COLO668 (cell line): Measurements from ENCODE around the gene RNF11.
A peak's percentile ranks its signal among the peaks of the same experiment; 100 is the strongest.

ENCODE experiments used
- DNase-seq: peaks from one replicate; lab custom pipeline; 2025; ENCODE audit not compliant: unreplicated experiment; lab: John Stamatoyannopoulos, UW

RNF11 gene

DNA sequence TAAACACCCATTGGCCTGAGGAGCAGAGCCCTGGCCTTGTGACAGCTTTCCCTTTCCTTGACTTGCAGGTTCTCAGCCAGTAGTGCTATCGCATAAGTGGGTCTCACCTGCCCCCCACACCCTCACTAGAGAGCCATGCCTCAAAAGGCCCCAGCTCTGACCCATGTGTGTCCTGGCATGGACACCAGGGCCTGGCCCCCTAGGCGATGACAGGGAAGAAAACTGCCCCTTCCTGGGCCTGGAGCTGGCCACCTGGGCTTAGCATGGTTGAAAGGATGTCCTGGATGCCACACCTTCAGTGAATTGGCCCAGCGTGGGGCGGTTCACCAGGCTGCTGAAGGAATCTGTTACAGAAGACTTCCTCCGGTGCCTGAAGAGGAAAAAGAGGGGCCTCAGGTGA is 75.8 kb downstream of the RNF11 start:
- DNase-seq: no peak

DNA sequence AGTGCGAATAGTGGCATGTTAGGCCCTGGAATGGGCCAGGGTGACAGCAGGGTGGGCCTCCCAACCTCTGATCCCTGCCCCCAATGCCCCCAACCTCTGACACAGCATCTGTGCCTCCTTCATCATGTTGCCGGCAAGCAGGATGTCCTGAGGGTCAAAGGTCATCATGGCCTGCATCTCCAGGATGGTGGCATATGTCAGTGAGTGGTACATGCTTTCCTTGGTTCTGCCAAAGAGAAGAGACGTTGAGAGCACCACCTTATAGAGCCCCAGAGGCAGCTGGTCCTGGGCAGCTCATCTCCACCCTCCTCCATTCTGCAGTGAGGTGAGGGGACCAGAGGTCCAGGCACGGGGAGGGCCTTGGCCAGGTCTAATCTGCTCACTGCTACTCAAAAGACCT is 76.6 kb downstream of the RNF11 start:
- no peak for DNase-seq

DNA sequence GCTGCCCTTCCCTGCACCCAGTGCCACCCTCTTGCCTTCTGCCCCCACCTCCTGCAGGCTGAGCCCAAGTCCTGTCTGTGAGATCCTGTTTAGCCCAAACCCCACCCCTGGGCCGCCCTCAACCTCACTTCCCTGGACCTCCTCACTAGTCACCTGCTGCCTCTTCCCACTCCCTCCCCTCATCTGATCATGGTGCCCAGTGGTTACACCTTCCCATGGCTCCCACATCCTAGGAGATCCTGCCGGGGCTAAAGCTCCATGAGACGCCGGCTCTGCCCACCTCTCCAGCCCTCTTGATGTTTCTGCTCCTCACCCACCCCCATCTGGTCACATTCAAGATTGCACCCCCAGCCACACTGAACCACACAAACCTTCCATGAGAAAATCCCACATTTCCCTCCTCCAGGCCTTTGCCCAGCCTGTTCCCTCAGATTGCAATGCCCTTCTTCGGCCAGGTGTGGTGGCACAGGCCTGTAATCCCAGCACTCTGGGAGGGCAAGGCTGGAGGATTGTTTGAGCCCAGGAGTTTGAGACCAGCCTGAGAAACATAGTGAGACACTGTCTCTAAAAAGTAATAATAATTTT is 77.3 kb downstream of the RNF11 start:
- DNase-seq: peak; percentile 55

GRCh38 chr1:51313961-51314777 is 78.1 kb downstream of the RNF11 start:
- DNase-seq: peak; percentile 70

DNA sequence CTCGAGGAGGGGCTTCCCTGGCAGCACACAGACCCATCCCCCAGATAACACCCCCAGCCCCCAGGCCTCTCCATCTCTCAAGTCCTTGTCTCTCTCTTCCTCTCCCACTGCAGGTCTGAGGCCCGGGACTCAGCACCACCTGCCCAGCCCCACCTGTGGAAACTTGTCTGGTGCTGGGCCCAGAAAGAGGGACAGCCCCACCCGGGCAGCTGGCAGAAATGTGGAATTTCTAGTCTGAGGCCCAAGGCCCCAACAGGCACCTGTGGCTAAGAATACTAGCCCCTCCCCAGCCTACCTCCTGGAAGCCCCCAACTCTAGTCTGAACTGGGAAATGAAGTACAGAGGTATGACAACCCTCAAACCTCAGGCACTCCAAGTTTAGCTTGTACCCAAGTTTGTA is 78.9 kb downstream of the RNF11 start:
- DNase-seq: peak; percentile 71

DNA sequence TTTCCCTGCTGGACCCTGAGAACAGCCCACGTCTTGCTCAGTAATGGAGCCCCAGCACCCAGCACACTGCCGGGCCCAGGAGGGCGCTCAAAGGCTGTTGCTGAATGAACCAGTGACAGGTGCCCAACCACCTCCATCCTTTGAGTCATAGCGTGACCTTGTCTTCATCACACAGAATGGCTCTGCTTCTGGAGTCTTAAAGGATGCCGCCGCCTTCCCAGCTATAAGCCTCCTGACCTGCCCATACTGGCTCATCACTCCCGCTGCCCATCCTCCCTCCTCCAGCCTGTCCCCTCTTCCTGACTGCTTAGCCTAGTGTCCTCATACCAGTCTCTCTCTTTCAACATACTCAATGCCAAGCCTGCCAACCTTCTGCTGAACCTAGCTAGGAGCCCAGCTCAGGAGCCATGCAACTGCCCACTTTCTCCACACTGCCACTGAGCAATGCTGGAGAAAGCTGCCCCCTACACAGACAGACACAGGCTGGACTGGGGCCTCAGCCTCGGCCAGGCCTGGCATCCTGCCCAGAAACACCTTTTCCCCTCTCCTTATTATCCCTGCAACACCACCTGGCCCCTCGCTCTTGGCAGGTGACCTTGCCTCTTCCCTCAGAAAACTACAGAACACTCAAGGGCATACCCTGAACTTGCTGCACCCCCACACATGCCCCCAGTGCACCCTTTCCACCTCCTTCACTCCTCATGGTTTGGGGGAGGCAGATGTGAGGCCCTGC is 80.2 kb downstream of the RNF11 start:
- peak; percentile 98 for DNase-seq

DNA sequence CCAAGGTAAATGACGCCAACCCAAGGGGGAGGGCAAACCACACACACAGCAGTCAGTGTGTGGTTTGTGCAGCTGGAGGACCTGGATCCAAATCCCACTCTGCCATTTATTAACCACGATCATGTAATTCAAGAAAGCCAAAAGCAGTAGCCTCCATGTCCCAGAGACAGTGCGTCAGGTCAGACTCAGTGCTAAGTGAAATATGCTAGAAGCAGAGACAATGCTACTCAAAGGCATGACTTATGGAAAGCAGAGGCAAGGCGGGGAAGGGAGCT is 80.7 kb downstream of the RNF11 start:
- DNase-seq: peak; percentile 98

DNA sequence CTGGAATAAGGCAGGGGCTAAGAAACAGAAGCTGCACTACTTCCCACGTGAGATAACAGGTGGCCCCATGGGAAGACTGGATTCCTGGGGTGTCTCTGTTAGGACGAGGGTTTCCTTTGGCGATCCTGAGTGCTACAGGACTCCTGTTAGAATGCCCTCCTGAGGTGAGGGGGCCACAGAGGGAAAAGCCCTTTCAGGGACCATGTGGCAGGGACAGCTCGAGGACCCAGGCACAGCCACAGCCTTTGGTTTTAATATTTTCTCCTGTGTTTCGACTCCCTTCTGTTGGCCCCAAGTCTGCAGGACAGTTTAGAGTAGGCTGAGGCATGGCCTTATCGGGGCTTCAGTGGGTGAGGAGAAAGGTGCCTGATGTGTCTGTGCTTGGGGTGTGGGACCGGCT is 81.7 kb downstream of the RNF11 start:
- no peak for DNase-seq

- no peak for DNase-seq
Measured at GRCh38 chr1:51320967-51321923, 85.2 kb downstream of the RNF11 start.

- no peak for DNase-seq
Measured at GRCh38 chr1:51321924-51322280, 85.8 kb downstream of the RNF11 start.

- DNase-seq: no peak
Measured at GRCh38 chr1:51322417-51323101, 86.5 kb downstream of the RNF11 start.
